ENCODE results near the gene SUCO. TPM values are rescaled to one million over a fixed set of nuclear protein-coding genes. Genes with fewer than 3 reads are reported as not detected.

The SUCO gene
- total RNA-seq, 1 experiment from 2014 or later, result 37.7 TPM

GRCh38 chr1:172532183-172532699 is 709 bp upstream of the SUCO start:
- TF ChIP-seq CTCF (conservative IDR thresholded peaks at IDR 0.05), result no peak

More at GRCh38 chr1:172532183-172532699, 709 bp upstream of the SUCO start:
- Histone ChIP-seq H3K79me1 (ENCODE audit: insufficient read depth, low read depth, low read length, poor library complexity, severe bottlenecking) (no peaks in the 10 kb centered on the region), H3K56ac (ENCODE audit: insufficient read length, low read depth, low read length) (no peak overlapping the region), H2AFZ (ENCODE audit: low read length) (peak overlapping the region; percentile 91), H3K18ac (ENCODE audit: insufficient read length, low read depth, low read length) (peak overlapping the region; percentile 76), H3T11ph (ENCODE audit: low read length) (no peak overlapping the region), H2BK5ac (ENCODE audit: insufficient read length, low read length) (no peak overlapping the region), H4K8ac (replicated peaks; ENCODE audit: insufficient read length, low read depth, low read length) (no peak overlapping the region), H4K5ac (ENCODE audit: insufficient read length, low read depth, low read length) (no peak overlapping the region), H2AK5ac (ENCODE audit: insufficient read length, low read length) (no peak overlapping the region), H4K20me1 (ENCODE audit: control insufficient read depth, insufficient read depth, insufficient read length) (no peaks in the 10 kb centered on the region), H3K4me2 (ENCODE audit: insufficient read depth, insufficient read length, low read length) (peak overlapping the region; percentile 49), H3K9ac (ENCODE audit: extremely low read depth, insufficient read length, low read length) (peak overlapping the region; percentile 90), H3K27ac (ENCODE audit: insufficient read length, low read depth, low read length) (peak overlapping the region; percentile 57), H3K9me3 (ENCODE audit: control insufficient read depth, low read depth, low read length) (no peaks in the 10 kb centered on the region), H3K23ac (ENCODE audit: insufficient read length, low read depth, low read length) (no peak overlapping the region), H3K79me2 (ENCODE audit: insufficient read depth, low read length) (peaks cover 29% of the 10 kb centered on the region; the same call in 1 of the 2 replicates), H2BK20ac (ENCODE audit: low read depth, low read length, poor library complexity, severe bottlenecking) (no peak overlapping the region), H3K27me3 (ENCODE audit: insufficient read depth, low read length) (no peaks in the 10 kb centered on the region), H2BK120ac (ENCODE audit: low read depth, low read length, poor library complexity, severe bottlenecking) (no peak overlapping the region), H3K14ac (ENCODE audit: insufficient read depth, low read length) (peak overlapping the region; percentile 38; the same call in 1 of the 2 replicates), H2BK12ac (ENCODE audit: insufficient read length, low read depth, low read length) (no peak overlapping the region), H3K23me2 (ENCODE audit: insufficient read length, low read depth, low read length, poor library complexity, severe bottlenecking) (peaks cover 5% of the 10 kb centered on the region), H3K4ac (ENCODE audit: low read depth, low read length) (no peak overlapping the region), H2BK15ac (ENCODE audit: low read depth, low read length) (no peak overlapping the region), H3K4me1 (ENCODE audit: insufficient read depth, low read length) (peaks cover under 1% of the 10 kb centered on the region; the same call in 1 of the 2 replicates), H4K91ac (ENCODE audit: insufficient read length, low read depth, low read length) (no peak overlapping the region)
- peaks cover 8% of the 10 kb centered on the region for H3K27me3 Mint-ChIP-seq (ENCODE audit: low read depth)
- peak overlapping the region; percentile 97 to 99 (median 99) for H3K27ac Mint-ChIP-seq
- no peaks in the 10 kb centered on the region for H3K9me3 Mint-ChIP-seq
- H3K4me1 Mint-ChIP-seq, result peaks cover 34 to 35% of the 10 kb centered on the region in 2 experiments
- WGBS (ENCODE audit: extremely low coverage, insufficient read length, low lambda C conversion rate), result no CpG with 5 or more reads among the region's 18 CpGs
- peak overlapping the region; percentile 90 to 98 for H3K4me3 Mint-ChIP-seq
- peak; percentile 95 for DNase-seq
- peaks cover 0 to 3% (median 0%) of the 10 kb centered on the region in 3 experiments; a peak in 1 of 7 replicates for H3K36me3 Mint-ChIP-seq (ENCODE audit: insufficient read depth in 1 of 3, low read depth in 3 of 3)

Measured in H9 (cell line).